Heart left ventricle (tissue), 13 donors: ENCODE results near the gene NPHS1.

ENCODE experiments used
- POLR2A ChIP-seq, 2 donors: fragments of 450-650 bp; IDR thresholded peaks; one replicate each; pipeline ENCODE4 v1.6.1; 2017; ENCODE audit warnings: antibody characterized with exemption in 2 of 2, mild to moderate bottlenecking in 2 of 2, moderate library complexity in 2 of 2
- TF ChIP-seq, protein P1 (sequence below), 12 donors: fragments of 200-600 bp; sonication (generic) in 4 of 12; IDR thresholded peaks; one replicate each; pipeline versions ENCODE4 v1.5.0 to v1.8.0; 2018 to 2022; ENCODE audit warnings: antibody characterized with exemption in 12 of 12, mild to moderate bottlenecking in 5 of 12
- donor health status: ischemic (EF 13 %, LVEDD 7.1; RV severe dilation, severe dysfunction).
- donor health status: DM: no; HTN: yes; CAD: no.
- donor health status: DM: no; HTN: no; CAD: no.
- donor health status: ischemic (EF 25% LVEDD 6.9; RV normal size, moderate dysfunction).
- donor health status: ischemic (EF 25% LVEDD 5.7; RV mildly dilated, moderate dysfunction).
- donor health status: ischemic (EF 35%, LVEDD 5.7; RV mildly dilated, moderate dysfunction).
- donor health status: nonischemic (EF 11% LVEDD 7.7; RV severe dilation, severe dysfunction).
- donor health status: DM: yes; HTN: yes; CAD: no.
- donor health status: PGD.
- donor health status: ischemic (EF 29% LVEDD 5.4; RV normal size, mild dysfunction).
- donor health status: nonischemic (EF 23%, LVEDD 6.1; RV moderate dilation, normal function).

DNA sequence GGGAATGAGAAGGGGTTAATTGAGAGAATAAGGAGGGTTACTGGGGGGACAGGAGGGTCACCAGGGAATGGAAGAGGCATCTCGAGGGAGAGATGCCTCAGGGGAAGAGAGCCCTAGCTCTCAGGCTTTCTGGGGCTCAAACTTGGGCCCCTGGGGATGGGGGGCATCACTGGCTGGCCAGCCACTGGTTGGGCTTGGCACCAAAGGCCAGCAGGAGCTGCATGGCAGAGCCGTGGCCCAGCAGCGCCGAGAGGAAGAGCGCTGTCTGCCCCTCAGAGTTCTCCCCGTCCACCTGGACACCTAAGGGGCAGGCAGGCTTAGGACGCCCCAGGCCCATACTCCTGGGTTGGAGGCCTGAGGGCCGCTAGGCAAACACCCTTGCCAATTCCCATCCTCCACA lies 59.4 kb downstream of the NPHS1 start:
- TF ChIP-seq, protein P1, sequence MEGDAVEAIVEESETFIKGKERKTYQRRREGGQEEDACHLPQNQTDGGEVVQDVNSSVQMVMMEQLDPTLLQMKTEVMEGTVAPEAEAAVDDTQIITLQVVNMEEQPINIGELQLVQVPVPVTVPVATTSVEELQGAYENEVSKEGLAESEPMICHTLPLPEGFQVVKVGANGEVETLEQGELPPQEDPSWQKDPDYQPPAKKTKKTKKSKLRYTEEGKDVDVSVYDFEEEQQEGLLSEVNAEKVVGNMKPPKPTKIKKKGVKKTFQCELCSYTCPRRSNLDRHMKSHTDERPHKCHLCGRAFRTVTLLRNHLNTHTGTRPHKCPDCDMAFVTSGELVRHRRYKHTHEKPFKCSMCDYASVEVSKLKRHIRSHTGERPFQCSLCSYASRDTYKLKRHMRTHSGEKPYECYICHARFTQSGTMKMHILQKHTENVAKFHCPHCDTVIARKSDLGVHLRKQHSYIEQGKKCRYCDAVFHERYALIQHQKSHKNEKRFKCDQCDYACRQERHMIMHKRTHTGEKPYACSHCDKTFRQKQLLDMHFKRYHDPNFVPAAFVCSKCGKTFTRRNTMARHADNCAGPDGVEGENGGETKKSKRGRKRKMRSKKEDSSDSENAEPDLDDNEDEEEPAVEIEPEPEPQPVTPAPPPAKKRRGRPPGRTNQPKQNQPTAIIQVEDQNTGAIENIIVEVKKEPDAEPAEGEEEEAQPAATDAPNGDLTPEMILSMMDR (IDR thresholded peaks at IDR 0.05) = no peak
- no peak for TF ChIP-seq POLR2A (IDR thresholded peaks at IDR 0.05)
